Measurements from ENCODE around the gene EGFR. TPM values are rescaled to one million over a fixed set of nuclear protein-coding genes. Genes with fewer than 3 reads are reported as not detected.

EGFR gene
- total RNA-seq, 6 experiments from 2014 or later, result 59.3 to 127 (median 93.7) TPM

DNA sequence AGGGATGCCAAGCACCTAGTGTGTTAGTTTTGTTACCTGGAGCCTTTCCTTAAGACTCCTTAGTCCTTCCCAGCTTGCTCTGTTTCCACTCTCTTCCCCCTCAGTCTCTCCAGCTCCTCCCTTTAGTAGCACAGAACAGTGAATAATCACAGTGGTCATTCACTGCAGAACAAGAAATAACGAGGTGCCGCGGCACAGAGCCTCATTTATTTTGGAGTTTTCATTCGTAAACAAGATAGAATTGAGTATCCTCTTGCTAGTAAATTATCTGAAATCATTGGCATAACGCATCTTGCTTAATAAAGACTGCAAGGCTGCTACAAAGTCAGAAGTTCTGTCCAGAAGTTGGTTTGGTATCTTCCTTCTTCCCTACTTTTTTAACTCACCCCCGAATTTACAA, 217.0 kb downstream of the EGFR start:
- ATAC-seq, result no peak
- intact Hi-C loops (cut with DNase I), result no loop called here

DNA sequence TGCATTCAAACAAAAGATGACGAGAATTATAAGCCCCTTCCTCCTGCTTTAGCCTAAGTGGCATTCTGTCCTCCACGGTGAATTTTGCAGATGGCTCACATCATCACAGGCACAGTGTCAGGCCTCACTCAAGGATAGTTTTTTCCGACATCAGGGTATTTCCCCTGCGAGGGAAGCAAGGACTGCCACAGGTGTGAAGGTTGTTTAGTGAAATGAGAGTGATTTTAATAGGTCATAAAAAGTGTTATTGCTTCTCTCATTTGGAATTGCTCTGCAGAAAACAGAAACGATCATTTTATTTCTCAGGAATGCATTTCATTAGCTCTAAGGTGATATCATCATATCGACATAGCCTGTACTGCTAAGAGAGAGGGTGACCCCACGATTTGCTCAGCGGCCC, 217.7 kb downstream of the EGFR start:
- H3K4me1 ChIP-seq, result no peaks in the 10 kb centered on the region
- intact Hi-C loops (cut with DNase I), result no loop called here
- TF ChIP-seq POLR2A (IDR thresholded peaks at IDR 0.05), result no peak
- TF ChIP-seq, protein P1, sequence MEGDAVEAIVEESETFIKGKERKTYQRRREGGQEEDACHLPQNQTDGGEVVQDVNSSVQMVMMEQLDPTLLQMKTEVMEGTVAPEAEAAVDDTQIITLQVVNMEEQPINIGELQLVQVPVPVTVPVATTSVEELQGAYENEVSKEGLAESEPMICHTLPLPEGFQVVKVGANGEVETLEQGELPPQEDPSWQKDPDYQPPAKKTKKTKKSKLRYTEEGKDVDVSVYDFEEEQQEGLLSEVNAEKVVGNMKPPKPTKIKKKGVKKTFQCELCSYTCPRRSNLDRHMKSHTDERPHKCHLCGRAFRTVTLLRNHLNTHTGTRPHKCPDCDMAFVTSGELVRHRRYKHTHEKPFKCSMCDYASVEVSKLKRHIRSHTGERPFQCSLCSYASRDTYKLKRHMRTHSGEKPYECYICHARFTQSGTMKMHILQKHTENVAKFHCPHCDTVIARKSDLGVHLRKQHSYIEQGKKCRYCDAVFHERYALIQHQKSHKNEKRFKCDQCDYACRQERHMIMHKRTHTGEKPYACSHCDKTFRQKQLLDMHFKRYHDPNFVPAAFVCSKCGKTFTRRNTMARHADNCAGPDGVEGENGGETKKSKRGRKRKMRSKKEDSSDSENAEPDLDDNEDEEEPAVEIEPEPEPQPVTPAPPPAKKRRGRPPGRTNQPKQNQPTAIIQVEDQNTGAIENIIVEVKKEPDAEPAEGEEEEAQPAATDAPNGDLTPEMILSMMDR (IDR thresholded peaks at IDR 0.05), result no peak
- H3K4me3 ChIP-seq, result no peak overlapping the region
- ATAC-seq (no peak), DNase-seq (no peak)
- no peak overlapping the region for H3K27ac ChIP-seq
- no peaks in the 10 kb centered on the region for H3K9me3 ChIP-seq
- 59% methylated on average over 8 of the region's 8 CpGs for WGBS (ENCODE audit: insufficient coverage, low coverage, low lambda C conversion rate, missing lambda C conversion rate)
- no peaks in the 10 kb centered on the region for H3K36me3 ChIP-seq
- no peaks in the 10 kb centered on the region for H3K27me3 ChIP-seq

More for the DNA sequence above, 217.0 kb downstream of the EGFR start:
- H3K9me3 ChIP-seq, result no peaks in the 10 kb centered on the region
- no peak overlapping the region for H3K27ac ChIP-seq
- H3K4me3 ChIP-seq, result no peak overlapping the region
- no peak for DNase-seq
- 55% methylated on average over 6 of the region's 6 CpGs for WGBS (ENCODE audit: insufficient coverage, low coverage, low lambda C conversion rate, missing lambda C conversion rate)
- no peaks in the 10 kb centered on the region for H3K36me3 ChIP-seq
- no peaks in the 10 kb centered on the region for H3K27me3 ChIP-seq
- TF ChIP-seq, protein P1 (IDR thresholded peaks at IDR 0.05), result no peak
- TF ChIP-seq POLR2A (IDR thresholded peaks at IDR 0.05), result no peak
- H3K4me1 ChIP-seq, result no peaks in the 10 kb centered on the region

DNA sequence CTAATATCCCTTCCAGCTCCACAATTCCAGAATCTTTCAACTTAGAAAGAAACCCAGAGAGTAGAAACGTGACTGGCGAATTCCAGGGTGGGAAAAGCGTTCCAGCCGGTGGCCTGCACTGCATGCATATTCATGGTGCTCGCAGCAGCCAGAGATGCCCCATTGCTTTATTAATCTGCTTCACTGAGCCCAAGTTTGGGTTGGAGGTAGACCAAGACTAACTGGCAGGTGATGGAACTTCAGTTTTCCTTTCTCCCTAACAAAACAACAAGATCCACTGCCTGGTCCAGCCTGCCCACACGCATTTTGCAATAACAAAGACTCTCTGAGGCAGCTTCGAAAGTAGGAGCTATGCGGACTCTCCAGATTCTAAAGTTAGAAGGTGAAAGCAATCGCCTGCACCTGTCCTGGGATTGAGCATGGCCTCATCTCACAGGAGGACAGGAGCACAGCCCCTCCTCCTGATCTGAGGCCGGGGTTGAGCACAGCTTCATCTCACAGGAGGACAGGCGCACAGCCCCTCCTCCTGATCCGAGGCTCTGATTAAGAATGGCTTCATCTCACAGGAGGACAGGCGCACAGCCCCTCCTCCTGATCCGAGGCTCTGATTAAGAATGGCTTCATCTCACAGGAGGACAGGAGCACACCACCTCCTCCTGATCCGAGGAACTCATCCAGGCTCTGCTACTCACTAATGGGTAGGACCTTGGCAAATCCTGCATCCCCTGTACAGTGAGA, 218.5 kb downstream of the EGFR start:
- Histone ChIP-seq H3K36me3 (no peaks in the 10 kb centered on the region), H3K9me3 (no peaks in the 10 kb centered on the region), H3K4me3 (no peak overlapping the region), H3K27ac (no peak overlapping the region), H3K27me3 (no peaks in the 10 kb centered on the region), H3K4me1 (no peaks in the 10 kb centered on the region)
- intact Hi-C loops (cut with DNase I), result no loop called here
- WGBS (ENCODE audit: insufficient coverage, low coverage, low lambda C conversion rate, missing lambda C conversion rate), result 77% methylated on average over 10 of the region's 15 CpGs
- TF ChIP-seq, protein P1 (IDR thresholded peaks at IDR 0.05), result no peak
- TF ChIP-seq POLR2A (IDR thresholded peaks at IDR 0.05), result no peak
- ATAC-seq (no peak), DNase-seq (no peak)

DNA sequence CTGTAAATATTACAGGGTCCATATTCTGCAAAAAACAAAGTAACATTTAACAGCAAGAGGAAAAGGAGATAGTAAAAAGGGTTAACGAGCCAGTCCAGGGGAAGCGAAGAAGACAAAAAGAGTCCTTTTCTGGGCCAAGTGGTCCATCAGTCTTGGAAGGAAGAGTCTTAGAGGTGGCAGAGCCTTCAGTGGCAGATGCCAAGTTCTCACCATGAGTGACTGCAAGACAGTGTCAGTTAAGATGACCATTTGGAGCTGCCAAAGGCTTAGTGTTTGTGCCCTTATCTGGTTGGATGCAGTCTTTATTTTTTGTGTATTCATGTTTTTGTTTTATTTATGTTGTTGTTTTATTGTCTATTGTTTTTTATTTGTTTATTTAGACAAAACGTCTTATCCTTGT, 220.6 kb downstream of the EGFR start:
- Histone ChIP-seq H3K27ac (no peak overlapping the region), H3K9me3 (no peaks in the 10 kb centered on the region), H3K27me3 (no peaks in the 10 kb centered on the region), H3K4me1 (no peaks in the 10 kb centered on the region), H3K36me3 (no peaks in the 10 kb centered on the region), H3K4me3 (no peak overlapping the region)
- TF ChIP-seq POLR2A (IDR thresholded peaks at IDR 0.05), result no peak
- TF ChIP-seq, protein P1 (IDR thresholded peaks at IDR 0.05), result no peak
- WGBS (ENCODE audit: insufficient coverage, low coverage, low lambda C conversion rate, missing lambda C conversion rate), result 47% methylated on average over 3 of the region's 3 CpGs
- DNase-seq (no peak), ATAC-seq (no peak)
- intact Hi-C loops (cut with DNase I), result no loop called here

All from right lobe of liver (tissue), 6 donors.